ENCODE results near the gene ARFRP1. TPM values are rescaled to one million over a fixed set of nuclear protein-coding genes. Genes with fewer than 3 reads are reported as not detected.

Gene ARFRP1
- total and polyA plus RNA-seq, 2 of the 13 experiments (the other 11 are each of a cell fraction or from before 2014, with no cell fraction given): 32.0 to 51.1 TPM

GRCh38 chr20:63690898-63691710 is 16.7 kb downstream of the ARFRP1 start:
- TF ChIP-seq ZNF605 (CRISPR knock-in tag; IDR thresholded peaks at IDR 0.05) (no peak), CCDC6 (CRISPR knock-in tag; IDR thresholded peaks at IDR 0.05) (no peak), AGO1 (IDR thresholded peaks at IDR 0.05; ENCODE audit: low read depth, low read length, poor library complexity, severe bottlenecking) (peak; percentile 93), POLR2A (IDR thresholded peaks at IDR 0.05; ENCODE audit: insufficient read depth in 1 of 2, low read depth in 2 of 2, low read length in 2 of 2) (peak in 1 of 2 experiments; percentile 11; a peak in 1 of 4 replicates), ZBTB33 (CRISPR knock-in tag; IDR thresholded peaks at IDR 0.05) (peak; percentile 28; the same call in 1 of the 2 replicates), HNRNPLL (IDR thresholded peaks at IDR 0.05; ENCODE audit: low read depth, low read length, poor library complexity, severe bottlenecking) (peak; percentile 23), MTERF4 (CRISPR knock-in tag; IDR thresholded peaks at IDR 0.05) (no peak), KAT2B (IDR thresholded peaks at IDR 0.05; ENCODE audit: borderline replicate concordance, low read depth, low read length) (no peak), ZBTB43 (CRISPR knock-in tag; conservative IDR thresholded peaks at IDR 0.05) (no peak), ZNF253 (CRISPR knock-in tag; IDR thresholded peaks at IDR 0.05; ENCODE audit: borderline replicate concordance) (no peak), AGO2 (optimal IDR thresholded peaks at IDR 0.05; ENCODE audit: low read depth, low read length) (peak; percentile 80), HNRNPH1 (optimal IDR thresholded peaks at IDR 0.05; ENCODE audit: low read depth, low read length) (no peak)
- WGBS (ENCODE audit: low lambda C conversion rate): 91% methylated on average over 19 of the region's 24 CpGs
- no TSS peak for BruUV-seq (replicated peaks)
- ChIA-PET CTCF (ENCODE audit: low intra/inter-chr PET ratio, low total read pairs) (no interaction called here), POLR2A (no interaction called here)
- H3K27ac ChIP-seq (ENCODE audit: extremely low read length, insufficient read depth, low read length): no peak overlapping the region
- peaks cover 3 to 4% of the 10 kb centered on the region in 2 experiments; a peak in 3 of 5 replicates for H3K36me3 ChIP-seq (replicated peaks in 1 of 2; ENCODE audit: control insufficient read depth in 1 of 2, insufficient read depth in 2 of 2, low read length in 2 of 2)
- intact Hi-C loops (cut with micrococcal nuclease; ENCODE audit: unreplicated experiment): no loop called here
- ATAC-seq: no peak
- H2AFZ ChIP-seq (ENCODE audit: low read length): no peak overlapping the region
- DNase-seq (ENCODE audit: low spot score): no peak
- no peaks in the 10 kb centered on the region for H3K9me3 ChIP-seq (ENCODE audit: low read length)
- peaks cover 3% of the 10 kb centered on the region; the same call in 1 of the 2 replicates for H3K4me1 ChIP-seq (ENCODE audit: insufficient read depth, low read length)
- no peak for FAIRE-seq
- H3K4me3 ChIP-seq (replicated peaks in 1 of 3; ENCODE audit: insufficient read depth in 1 of 3, low read depth in 2 of 3, low read length in 3 of 3): no peak overlapping the region
- no peaks in the 10 kb centered on the region; the same call in 1 of the 2 replicates for H4K20me1 ChIP-seq (ENCODE audit: insufficient read depth, low read length)
- H3K4me2 ChIP-seq (ENCODE audit: low read depth, low read length): no peak overlapping the region
- no peaks in the 10 kb centered on the region for H3K27me3 ChIP-seq (ENCODE audit: control insufficient read depth in 1 of 2, insufficient read depth in 2 of 2, low read length in 2 of 2)
- in situ Hi-C loops (cut with HindIII; ENCODE audit: extremely low pct_ligation_motif_present, low pct_unique_long_range_greater_than_20kb): no loop called here
- no peak overlapping the region for H3K9ac ChIP-seq (ENCODE audit: insufficient read depth, low read depth, low read length)
- H3K79me2 ChIP-seq (ENCODE audit: insufficient read depth, low read length): no peaks in the 10 kb centered on the region
